ENCODE results near the gene ST6GALNAC3.

DNA sequence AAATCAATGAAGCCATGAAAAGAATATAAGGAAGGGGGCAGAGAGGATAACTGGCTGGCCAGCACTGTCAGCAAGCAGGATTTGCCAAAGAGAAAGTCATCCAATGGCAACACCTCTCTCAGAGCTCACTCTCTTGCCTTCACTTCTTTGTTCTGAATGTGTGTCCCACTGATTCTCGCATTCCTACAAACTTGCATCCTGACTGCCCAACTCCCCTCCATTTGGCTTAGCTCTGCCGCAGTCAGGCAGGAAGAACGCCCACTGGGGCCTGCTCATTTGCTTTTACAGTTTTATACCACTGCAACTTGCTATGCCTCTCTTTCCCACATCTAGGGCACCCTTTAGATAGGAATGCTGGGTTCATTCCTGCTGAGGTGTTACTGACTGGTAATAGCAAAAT is 428.6 kb downstream of the ST6GALNAC3 start:
- no peak for TF ChIP-seq BHLHE40 (IDR thresholded peaks at IDR 0.05; ENCODE audit: borderline replicate concordance)
- no peak for TF ChIP-seq SP1 (IDR thresholded peaks at IDR 0.05)
- no peak for TF ChIP-seq ELF4 (IDR thresholded peaks at IDR 0.05)
- no peak for TF ChIP-seq ARNT (IDR thresholded peaks at IDR 0.05)
- no peak for TF ChIP-seq NFRKB (IDR thresholded peaks at IDR 0.05)
- no peak for TF ChIP-seq FOXM1 (IDR thresholded peaks at IDR 0.05; ENCODE audit: borderline replicate concordance)
- TF ChIP-seq, protein P1, sequence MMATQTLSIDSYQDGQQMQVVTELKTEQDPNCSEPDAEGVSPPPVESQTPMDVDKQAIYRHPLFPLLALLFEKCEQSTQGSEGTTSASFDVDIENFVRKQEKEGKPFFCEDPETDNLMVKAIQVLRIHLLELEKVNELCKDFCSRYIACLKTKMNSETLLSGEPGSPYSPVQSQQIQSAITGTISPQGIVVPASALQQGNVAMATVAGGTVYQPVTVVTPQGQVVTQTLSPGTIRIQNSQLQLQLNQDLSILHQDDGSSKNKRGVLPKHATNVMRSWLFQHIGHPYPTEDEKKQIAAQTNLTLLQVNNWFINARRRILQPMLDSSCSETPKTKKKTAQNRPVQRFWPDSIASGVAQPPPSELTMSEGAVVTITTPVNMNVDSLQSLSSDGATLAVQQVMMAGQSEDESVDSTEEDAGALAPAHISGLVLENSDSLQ (IDR thresholded peaks at IDR 0.05): no peak
- TF ChIP-seq FOXA1 (IDR thresholded peaks at IDR 0.05): no peak
- no peak for TF ChIP-seq ZNF384 (IDR thresholded peaks at IDR 0.05)
- no peak for TF ChIP-seq LEF1 (IDR thresholded peaks at IDR 0.05; ENCODE audit: borderline replicate concordance)

Measured in HEK293T (cell line).